Prostate gland (tissue), 2 donors: ENCODE results near the gene RECQL5.

ENCODE experiments used
- POLR2AphosphoS5 ChIP-seq: sonication (generic); formaldehyde crosslinking; IDR thresholded peaks from one replicate; pipeline ENCODE4 v1.6.1; 2017; ENCODE audit warnings: antibody characterized with exemption
- TF ChIP-seq, protein P1 (sequence below), 4 experiments: fragments of 200-600 bp in 2 of 4; fragments of 450-650 bp in 2 of 4; sonication (generic) in 2 of 4; IDR thresholded peaks; 1 replicate in 3 of 4; 2 replicates in 1 of 4; pipeline ENCODE4 v1.5.1; 2016 to 2019; ENCODE audit warnings: antibody characterized with exemption in 4 of 4, mild to moderate bottlenecking in 2 of 4, moderate library complexity in 2 of 4

DNA sequence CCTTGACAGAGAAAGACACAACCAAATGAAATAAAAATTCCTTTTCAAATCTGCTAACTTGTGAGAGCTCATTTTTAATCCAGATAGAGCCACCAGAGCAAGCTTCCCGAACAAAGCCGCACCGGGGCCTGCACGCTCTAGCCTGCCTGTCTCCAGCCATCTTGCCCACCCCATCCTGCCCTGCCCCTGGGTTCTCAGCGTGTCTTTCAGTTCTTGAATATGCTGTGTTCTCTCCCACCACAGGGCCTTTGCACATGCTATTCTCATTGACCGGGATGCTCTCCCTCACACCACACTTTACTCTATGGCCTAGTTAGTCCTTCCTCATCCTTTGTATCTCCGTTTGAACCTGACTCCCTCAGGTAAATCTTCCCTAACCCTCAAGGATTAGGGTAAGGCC, 19.0 kb downstream of the RECQL5 start:
- no peak for TF ChIP-seq POLR2AphosphoS5
- TF ChIP-seq, protein P1, sequence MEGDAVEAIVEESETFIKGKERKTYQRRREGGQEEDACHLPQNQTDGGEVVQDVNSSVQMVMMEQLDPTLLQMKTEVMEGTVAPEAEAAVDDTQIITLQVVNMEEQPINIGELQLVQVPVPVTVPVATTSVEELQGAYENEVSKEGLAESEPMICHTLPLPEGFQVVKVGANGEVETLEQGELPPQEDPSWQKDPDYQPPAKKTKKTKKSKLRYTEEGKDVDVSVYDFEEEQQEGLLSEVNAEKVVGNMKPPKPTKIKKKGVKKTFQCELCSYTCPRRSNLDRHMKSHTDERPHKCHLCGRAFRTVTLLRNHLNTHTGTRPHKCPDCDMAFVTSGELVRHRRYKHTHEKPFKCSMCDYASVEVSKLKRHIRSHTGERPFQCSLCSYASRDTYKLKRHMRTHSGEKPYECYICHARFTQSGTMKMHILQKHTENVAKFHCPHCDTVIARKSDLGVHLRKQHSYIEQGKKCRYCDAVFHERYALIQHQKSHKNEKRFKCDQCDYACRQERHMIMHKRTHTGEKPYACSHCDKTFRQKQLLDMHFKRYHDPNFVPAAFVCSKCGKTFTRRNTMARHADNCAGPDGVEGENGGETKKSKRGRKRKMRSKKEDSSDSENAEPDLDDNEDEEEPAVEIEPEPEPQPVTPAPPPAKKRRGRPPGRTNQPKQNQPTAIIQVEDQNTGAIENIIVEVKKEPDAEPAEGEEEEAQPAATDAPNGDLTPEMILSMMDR (IDR thresholded peaks at IDR 0.05): no peak
